HCT116 (cell line): ENCODE results near the gene FER. TPM values are rescaled to one million over a fixed set of nuclear protein-coding genes. Genes with fewer than 3 reads are reported as not detected.

Source experiments
- ATAC-seq: fragments of 200-7000 bp; cut with Tn5 transposase; 2 replicates; pipeline ENCODE4 v1.9.1; 2020; ENCODE audit warnings: mild to moderate bottlenecking, moderate library complexity
- BruUV-seq: library from RNA; stranded (reverse); fragments of 400-500 nt; replicated peaks from 2 replicates; lab custom pipeline; 2021; lab: Mats Ljungman, UMichigan
- CTCF ChIA-PET: fragments of 300-600 bp; sonication (Branson Sonifier 250); formaldehyde crosslinking; loops from one replicate; lab custom pipeline; 2021; ENCODE audit warnings: antibody characterized with exemption; lab: Charles Lee
- POLR2A ChIA-PET: fragments of 300-600, 350-600 bp; sonication (Branson Sonifier 250); formaldehyde crosslinking; loops from one replicate; lab custom pipeline; 2021; ENCODE audit warnings: antibody characterized with exemption; lab: Charles Lee
- RAD21 ChIA-PET, 2 experiments: fragments of 300-600 bp; sonication (Branson Sonifier 250); formaldehyde crosslinking; loops; one replicate each; lab custom pipeline; 2023; ENCODE audit warnings: low total read pairs in 2 of 2; ENCODE audit not compliant: uncharacterized antibody in 2 of 2, unreplicated experiment in 2 of 2, low non-redundant PET in 1 of 2; lab: Charles Lee
- DNase-seq: peaks from one replicate; pipeline ENCODE4 v3.0.0-alpha.2; 2010; ENCODE audit warnings: low read depth, low spot score
- H2AFZ ChIP-seq: fragments of 200-600 bp; shearing (Covaris generic), sonication (generic); 2 replicates; pipeline ENCODE4 v1.6.1; 2017; ENCODE audit warnings: low read depth, mixed run types, mixed read lengths, antibody characterized with exemption, low read length; ENCODE audit not compliant: poor library complexity, severe bottlenecking
- H3K27ac ChIP-seq: 2 replicates; pipeline ENCODE4 v1.5.1; 2012; ENCODE audit warnings: low read depth, low read length
- H3K27me3 ChIP-seq: fragments of 200-600 bp; sonication (generic); 2 replicates; pipeline ENCODE4 v1.6.1; 2016; ENCODE audit warnings: mixed run types, low read length, mixed read lengths; ENCODE audit not compliant: insufficient read depth
- H3K36me3 ChIP-seq, 2 experiments: fragments of 200-500 bp in 1 of 2; fragments of 200-600 bp in 1 of 2; sonication (Bioruptor generic) in 1 of 2; sonication (generic) in 1 of 2; 2 replicates each; pipeline versions ENCODE4 v1.5.1 to v1.6.1; 2014 to 2016; ENCODE audit warnings: low read length in 2 of 2, inconsistent platforms in 1 of 2, mixed read lengths in 1 of 2, mixed run types in 1 of 2; ENCODE audit not compliant: insufficient read depth in 2 of 2, control insufficient read depth in 1 of 2
- H3K4me1 ChIP-seq, 2 experiments: fragments of 200-600 bp in 1 of 2; sonication (generic) in 1 of 2; 2 replicates each; pipeline versions ENCODE4 v1.5.1 to v1.6.1; 2012 to 2017; ENCODE audit warnings: low read length in 2 of 2, inconsistent platforms in 1 of 2, mild to moderate bottlenecking in 1 of 2, mixed read lengths in 1 of 2, mixed run types in 1 of 2, moderate library complexity in 1 of 2; ENCODE audit not compliant: insufficient read depth in 2 of 2, control insufficient read depth in 1 of 2
- H3K4me2 ChIP-seq: fragments of 200-600 bp; sonication (generic); 2 replicates; pipeline ENCODE4 v1.6.1; 2017; ENCODE audit warnings: mixed run types, low read length, mixed read lengths
- H3K4me3 ChIP-seq, 2 experiments: fragments of 200-600 bp in 1 of 2; sonication (generic) in 1 of 2; replicated peaks in 1 of 2; 2 replicates each; pipeline ENCODE4 v1.5.1; 2011 to 2016; ENCODE audit warnings: low read length in 2 of 2, control low read depth in 1 of 2, low read depth in 1 of 2, mild to moderate bottlenecking in 1 of 2, mixed read lengths in 1 of 2, mixed run types in 1 of 2
- H3K79me2 ChIP-seq: fragments of 200-600 bp; sonication (generic); 2 replicates; pipeline ENCODE4 v1.6.1; 2017; ENCODE audit warnings: mild to moderate bottlenecking, mixed run types, low read length, moderate library complexity, mixed read lengths; ENCODE audit not compliant: insufficient read depth
- H3K9ac ChIP-seq: fragments of 200-600 bp; sonication (generic); 2 replicates; pipeline ENCODE4 v1.6.1; 2016; ENCODE audit warnings: low read length, mixed read lengths
- H3K9me2 ChIP-seq: fragments of 200-600 bp; sonication (generic), shearing (Covaris generic); 2 replicates; pipeline ENCODE4 v1.6.1; 2017; ENCODE audit warnings: mixed run types, mild to moderate bottlenecking, moderate library complexity; ENCODE audit not compliant: insufficient read depth
- H3K9me3 ChIP-seq, 2 experiments: fragments of 200-500 bp in 1 of 2; fragments of 200-600 bp in 1 of 2; sonication (Bioruptor generic) in 1 of 2; sonication (generic) in 1 of 2; 2 replicates each; pipeline ENCODE4 v1.6.1; 2014 to 2017; ENCODE audit warnings: low read length in 2 of 2, mixed read lengths in 2 of 2, inconsistent platforms in 1 of 2, low read depth in 1 of 2, mild to moderate bottlenecking in 1 of 2, mixed run types in 1 of 2, moderate library complexity in 1 of 2; ENCODE audit not compliant: control insufficient read depth in 1 of 2, insufficient read depth in 1 of 2
- H4K20me1 ChIP-seq: fragments of 200-600 bp; sonication (generic), shearing (Covaris generic); 2 replicates; pipeline ENCODE4 v1.6.1; 2017; ENCODE audit warnings: mixed run types, mild to moderate bottlenecking, moderate library complexity; ENCODE audit not compliant: insufficient read depth
- CBX3 ChIP-seq: IDR thresholded peaks from 2 replicates; pipeline ENCODE4 v1.6.1; 2012; ENCODE audit warnings: low read depth
- CEBPB ChIP-seq: IDR thresholded peaks from 2 replicates; pipeline ENCODE4 v1.6.1; 2012; ENCODE audit warnings: low read depth
- ELF1 ChIP-seq: IDR thresholded peaks from 2 replicates; pipeline ENCODE4 v1.6.1; 2012; ENCODE audit warnings: low read depth, borderline replicate concordance
- EZH2 ChIP-seq: fragments of 200-600 bp; sonication (generic); IDR thresholded peaks from 2 replicates; pipeline ENCODE4 v1.6.1; 2017; ENCODE audit warnings: antibody characterized with exemption, mixed run types
- EZH2phosphoT487 ChIP-seq: fragments of 200-600 bp; IDR thresholded peaks from 2 replicates; pipeline ENCODE4 v1.6.1; 2018; ENCODE audit warnings: antibody characterized with exemption, borderline replicate concordance
- POLR2A ChIP-seq: IDR thresholded peaks from 2 replicates; pipeline ENCODE4 v1.7.0; 2011; ENCODE audit warnings: borderline replicate concordance; ENCODE audit not compliant: insufficient read depth, insufficient read length; ENCODE audit errors: extremely low read depth
- SIN3A ChIP-seq: IDR thresholded peaks from 2 replicates; pipeline ENCODE4 v1.6.1; 2012; ENCODE audit warnings: low read depth
- SP1 ChIP-seq: IDR thresholded peaks from 2 replicates; pipeline ENCODE4 v1.6.1; 2012; ENCODE audit warnings: low read depth
- SRF ChIP-seq: IDR thresholded peaks from 2 replicates; pipeline ENCODE4 v1.6.1; 2012; ENCODE audit warnings: low read depth
- YY1 ChIP-seq: IDR thresholded peaks from 2 replicates; pipeline ENCODE4 v1.6.1; 2011; ENCODE audit warnings: low read length, low read depth, moderate library complexity, mild to moderate bottlenecking; ENCODE audit not compliant: insufficient replicate concordance; ENCODE audit errors: extremely low read depth
- ZFX ChIP-seq: fragments of 450-650 bp; IDR thresholded peaks from 2 replicates; pipeline ENCODE4 v1.6.1; 2017
- intact Hi-C: fragments of 100-400 bp; cut with micrococcal nuclease; formaldehyde crosslinking; loops from 2 replicates; pipeline ENCODE4 v1.10.0; 2022
- total RNA-seq: library from RNA; stranded (reverse); gene quantifications from one replicate; pipeline ENCODE4 v1.2.1, GENCODE V29; 2021; ENCODE audit not compliant: unreplicated experiment
- TF ChIP-seq, protein P1 (sequence below): IDR thresholded peaks from 2 replicates; pipeline ENCODE4 v1.6.1; 2012

FER gene
- total RNA-seq, 1 experiment from 2014 or later: 32.0 TPM

DNA sequence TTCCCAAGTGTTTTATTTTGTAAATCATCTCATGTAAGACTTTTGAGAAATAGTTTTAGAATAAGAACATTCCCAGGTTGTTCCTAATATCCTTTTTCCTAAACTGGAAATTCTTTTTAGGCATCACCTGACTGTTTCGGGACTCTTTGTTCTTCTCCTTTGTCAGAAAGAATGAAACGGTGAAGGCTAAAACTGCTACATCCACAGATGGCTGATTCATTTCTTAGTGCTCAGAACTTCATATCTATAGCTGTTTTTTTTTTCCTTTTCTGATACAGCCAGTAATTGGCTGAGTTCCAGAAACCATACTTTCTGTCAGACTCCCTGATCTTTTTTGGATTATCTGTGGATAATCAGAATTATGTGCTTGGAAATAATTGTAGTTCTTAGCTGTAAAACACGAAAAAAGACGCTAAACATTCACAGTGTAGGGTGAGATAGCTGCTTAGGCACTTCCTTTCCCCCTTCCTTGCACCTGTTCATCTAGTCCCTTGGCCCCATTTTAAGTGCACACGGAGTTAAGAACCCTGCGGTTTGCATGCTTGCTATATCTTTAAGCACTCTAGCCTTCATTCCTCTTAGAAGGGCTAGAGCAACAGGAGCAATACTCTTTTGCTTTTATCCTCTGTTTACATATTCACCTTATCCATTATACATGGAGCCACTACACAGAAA is 378.2 kb downstream of the FER start:
- POLR2A ChIA-PET: no interaction called here
- H3K36me3 ChIP-seq: no peaks in the 10 kb centered on the region

DNA sequence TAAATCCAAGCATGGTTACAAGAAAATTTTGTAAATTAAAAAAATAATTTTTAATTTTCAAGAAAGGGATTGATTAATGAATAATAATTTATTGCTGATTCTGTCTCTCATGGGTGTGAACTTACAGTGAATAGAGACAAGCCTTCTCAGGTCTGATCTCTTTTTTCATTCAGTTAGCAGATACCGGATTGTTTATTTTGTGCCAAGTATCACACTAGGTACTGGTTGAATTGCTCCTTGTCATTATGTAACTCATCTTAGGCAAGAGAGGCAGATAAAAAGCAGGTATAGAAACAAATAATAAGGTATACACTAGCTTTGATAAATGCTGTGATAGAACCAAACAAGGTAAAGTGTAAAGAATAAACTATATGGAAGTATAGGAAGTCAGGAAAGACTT is 378.8 kb downstream of the FER start:
- Histone ChIP-seq H3K36me3 (no peaks in the 10 kb centered on the region), H3K4me3 (no peak overlapping the region)
- TF ChIP-seq CEBPB (no peak), EZH2phosphoT487 (no peak), SP1 (no peak), EZH2 (no peak), ELF1 (no peak), POLR2A (no peak)
- TF ChIP-seq, all 23 proteins: peak for 0
- Histone ChIP-seq H3K4me1 (no peaks in the 10 kb centered on the region), H2AFZ (no peak overlapping the region), H4K20me1 (no peaks in the 10 kb centered on the region), H3K9me3 (no peaks in the 10 kb centered on the region; a peak in 1 of 4 replicates), H3K79me2 (no peaks in the 10 kb centered on the region), H3K27me3 (no peaks in the 10 kb centered on the region), H3K27ac (no peak overlapping the region), H3K4me2 (no peak overlapping the region), H3K9me2 (peaks cover 3% of the 10 kb centered on the region; the same call in 1 of the 2 replicates), H3K9ac (no peak overlapping the region)
- ChIA-PET RAD21 (no interaction called here), POLR2A (no interaction called here), CTCF (no interaction called here)
- no TSS peak for BruUV-seq
- no peak for ATAC-seq
- no peak for DNase-seq
- intact Hi-C loops: no loop called here

More for the DNA sequence above, 378.2 kb downstream of the FER start:
- no peak overlapping the region for H3K27ac ChIP-seq
- H3K4me1 ChIP-seq: no peaks in the 10 kb centered on the region
- peaks cover 3% of the 10 kb centered on the region; the same call in 1 of the 2 replicates for H3K9me2 ChIP-seq
- BruUV-seq: no TSS peak
- CTCF ChIA-PET: no interaction called here
- H3K27me3 ChIP-seq: no peaks in the 10 kb centered on the region
- RAD21 ChIA-PET: no interaction called here
- no peaks in the 10 kb centered on the region for H4K20me1 ChIP-seq
- DNase-seq (no peak), ATAC-seq (no peak)
- no peaks in the 10 kb centered on the region; a peak in 1 of 4 replicates for H3K9me3 ChIP-seq
- no peak for TF ChIP-seq CEBPB
- TF ChIP-seq SIN3A: no peak
- no peak for TF ChIP-seq YY1
- no peak for TF ChIP-seq CBX3
- no peak for TF ChIP-seq POLR2A
- TF ChIP-seq ZFX: no peak
- no peak for TF ChIP-seq SRF
- TF ChIP-seq, protein P1, sequence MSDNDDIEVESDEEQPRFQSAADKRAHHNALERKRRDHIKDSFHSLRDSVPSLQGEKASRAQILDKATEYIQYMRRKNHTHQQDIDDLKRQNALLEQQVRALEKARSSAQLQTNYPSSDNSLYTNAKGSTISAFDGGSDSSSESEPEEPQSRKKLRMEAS: no peak
- TF ChIP-seq ELF1: no peak
- TF ChIP-seq, all 23 proteins: peak for 0
- Histone ChIP-seq H3K4me2 (no peak overlapping the region), H2AFZ (no peak overlapping the region), H3K79me2 (no peaks in the 10 kb centered on the region), H3K9ac (no peak overlapping the region), H3K4me3 (no peak overlapping the region)
- intact Hi-C loops: no loop called here
